CD4-positive, alpha-beta T cell treated with Interleukin-4 for 4 hours (primary cell): ENCODE results near the gene GRIN1.
"Not testable (repeated sequence)": the region's sequence is repeated elsewhere in the genome, so short reads cannot be mapped to it uniquely, and the experiment has no call there.

Experiments
- DNase-seq: peaks from one replicate; pipeline ENCODE4 v3.0.0-alpha.2; 2020

GRIN1 gene

DNA sequence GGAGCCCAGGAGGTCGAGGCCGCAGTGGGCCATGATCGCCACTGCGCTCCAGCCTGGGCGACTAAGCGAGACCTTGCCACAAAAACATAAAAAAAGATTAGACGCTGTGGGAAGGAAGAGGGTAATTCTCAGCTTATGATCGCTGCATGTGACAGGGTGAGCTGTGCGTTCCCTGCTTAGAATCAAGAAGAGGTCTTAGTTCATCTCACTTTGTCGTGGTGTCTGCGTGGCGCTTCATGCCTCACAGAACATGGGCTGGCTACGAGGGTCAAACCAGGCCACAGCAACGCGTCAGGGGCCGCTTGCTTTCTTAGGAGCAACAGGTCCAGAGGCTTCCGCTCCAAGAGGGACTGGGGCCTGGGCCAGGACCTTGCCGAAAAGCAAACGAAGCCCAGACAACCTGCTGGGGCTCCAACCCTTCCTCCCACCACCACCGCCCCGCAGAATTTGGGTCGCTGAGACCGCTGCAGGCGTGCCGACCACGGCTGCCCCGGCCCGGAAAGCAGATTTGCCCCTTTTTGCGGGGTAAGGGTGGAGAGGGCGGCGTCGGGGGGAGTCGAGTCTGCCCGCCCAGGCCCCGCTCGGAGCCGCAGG is 10.0 kb upstream of the GRIN1 start:
- DNase-seq: no peak

DNA sequence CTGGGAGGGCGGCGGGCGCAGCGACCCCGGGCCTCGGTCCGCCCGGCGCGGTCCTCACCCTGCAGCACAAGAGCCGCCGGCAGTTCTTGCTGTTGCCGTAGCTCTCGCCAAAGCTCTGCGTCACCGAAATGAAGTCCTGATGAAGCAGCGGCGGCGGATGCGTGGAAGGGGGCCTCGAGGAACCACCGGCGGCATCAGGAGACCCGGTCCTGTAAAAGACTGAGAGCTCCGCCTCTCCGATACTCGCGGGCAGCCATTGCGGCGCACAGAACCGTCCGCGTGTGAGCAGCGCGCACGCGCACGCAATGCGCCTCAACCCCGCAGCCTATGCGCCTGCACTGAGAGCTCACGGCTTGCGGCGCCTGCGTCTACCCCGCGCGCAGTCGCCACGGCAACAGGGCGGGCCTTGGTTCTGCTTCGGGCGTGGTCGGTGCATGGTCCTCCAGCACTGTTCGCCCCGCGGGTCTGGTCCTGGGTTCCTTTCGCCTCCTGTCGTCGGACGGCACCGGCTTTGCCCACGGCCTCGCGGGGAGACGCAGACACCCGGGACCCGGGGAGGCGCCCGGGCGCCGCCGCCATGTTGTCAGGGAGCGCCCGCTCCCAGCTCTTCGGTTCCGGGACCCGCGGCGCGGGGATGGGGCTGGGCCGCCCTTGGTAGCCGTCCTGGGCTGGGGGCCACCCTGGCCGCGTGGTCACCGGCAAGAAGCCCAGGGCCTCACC is 9.3 kb upstream of the GRIN1 start:
- peak; percentile 90 for DNase-seq

DNA sequence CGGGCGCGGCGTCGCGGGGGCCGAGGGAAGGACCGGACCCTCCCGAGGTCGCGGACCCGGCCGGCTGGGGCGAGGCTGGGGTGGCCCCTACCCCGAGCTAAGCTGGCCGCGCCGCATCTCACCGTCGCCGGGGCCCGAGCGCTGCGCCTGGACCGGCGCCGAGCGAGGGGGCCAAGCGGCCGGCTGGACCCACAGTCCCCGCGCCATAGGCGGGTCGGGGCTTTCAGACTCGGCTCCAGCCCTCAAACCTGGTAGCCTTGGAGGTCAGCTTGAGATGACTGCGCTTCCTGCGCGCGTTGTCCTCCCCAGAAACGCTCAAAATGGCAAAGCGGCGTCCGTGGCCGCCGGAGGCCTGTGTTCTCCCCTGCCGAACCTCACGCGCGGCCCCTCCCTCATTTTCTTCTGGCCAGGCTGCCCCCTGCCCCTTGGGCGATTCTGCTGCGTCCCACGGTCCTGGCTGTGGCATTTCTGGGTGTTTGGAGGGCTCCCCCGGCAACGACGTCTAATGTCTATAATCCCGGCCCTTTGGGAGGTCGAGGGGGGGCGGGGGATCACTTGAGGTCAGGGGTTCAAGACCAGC is 8.7 kb upstream of the GRIN1 start:
- no peak for DNase-seq

- no peak for DNase-seq
Measured at GRCh38 chr9:137134191-137134590, 4.8 kb upstream of the GRIN1 start.

GRCh38 chr9:137135154-137135553 is 3.8 kb upstream of the GRIN1 start:
- DNase-seq: not testable (repeated sequence)

DNA sequence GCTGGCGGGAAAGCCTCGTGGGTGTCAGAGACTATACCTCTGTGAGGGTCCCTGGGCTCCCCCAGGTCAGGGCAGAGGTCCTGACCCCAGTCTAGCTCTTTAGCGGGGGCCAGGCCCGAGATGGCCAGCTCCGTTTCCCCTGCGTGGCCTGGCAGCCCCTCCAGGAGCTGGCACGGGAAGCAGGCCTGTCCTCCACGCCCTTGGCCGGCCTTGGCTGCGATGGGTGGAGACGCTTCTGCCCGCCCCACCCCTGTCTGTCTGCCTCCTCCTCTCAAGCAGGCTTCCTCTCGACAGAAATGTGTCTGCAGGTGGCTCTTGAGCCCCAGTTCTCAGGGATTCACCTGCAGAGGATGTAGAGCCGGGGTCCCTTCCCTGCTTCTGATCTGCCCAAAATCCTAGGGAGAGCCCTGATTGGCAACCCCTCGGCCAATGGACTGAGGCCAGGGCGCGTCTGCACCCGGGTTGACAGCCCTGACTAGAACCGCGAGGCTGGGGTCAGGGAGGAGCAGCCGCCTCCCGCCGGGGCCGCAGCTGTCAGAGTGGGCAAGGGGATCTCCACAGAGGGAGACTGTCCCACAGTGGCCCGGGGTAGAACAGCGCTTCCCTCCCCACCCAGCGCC is 2.6 kb upstream of the GRIN1 start:
- DNase-seq: no peak

DNA sequence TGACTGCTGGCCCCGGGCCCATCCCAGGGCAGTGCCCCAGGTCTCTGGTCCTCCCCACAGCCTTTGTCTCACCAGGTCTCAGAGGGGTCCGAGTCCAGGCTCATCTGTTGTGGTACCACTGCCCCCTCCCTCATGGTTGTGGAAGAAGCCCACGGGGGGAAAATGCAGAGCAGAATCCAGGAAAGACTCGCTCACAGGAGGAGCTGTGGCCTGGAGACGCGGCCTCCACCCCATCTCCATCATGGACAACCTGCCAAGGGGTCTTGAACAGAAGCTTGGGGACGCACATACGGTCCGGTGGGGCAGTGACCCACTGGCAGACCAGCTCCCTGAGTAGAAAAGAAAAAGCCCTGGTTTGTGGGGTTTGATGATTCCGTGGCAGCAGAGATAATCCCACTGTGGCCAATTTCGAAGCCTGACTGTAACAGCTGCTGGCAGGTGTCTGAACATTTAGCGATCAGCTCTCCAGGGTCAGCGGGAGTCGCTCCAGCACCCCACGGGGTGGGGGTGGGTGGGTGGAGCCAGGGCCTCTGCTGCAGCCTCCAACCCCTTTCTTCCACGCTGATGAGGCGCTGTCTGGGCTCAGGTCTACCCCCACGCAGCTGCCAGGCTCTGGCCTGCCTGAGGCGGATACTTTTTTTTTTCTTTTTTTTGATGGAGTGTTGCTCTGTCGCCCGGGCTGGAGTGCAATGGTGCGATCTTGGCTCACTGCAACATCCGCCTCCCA is 1.9 kb upstream of the GRIN1 start:
- no peak for DNase-seq

GRCh38 chr9:137138058-137138721 is 764 bp upstream of the GRIN1 start:
- no peak for DNase-seq

DNA sequence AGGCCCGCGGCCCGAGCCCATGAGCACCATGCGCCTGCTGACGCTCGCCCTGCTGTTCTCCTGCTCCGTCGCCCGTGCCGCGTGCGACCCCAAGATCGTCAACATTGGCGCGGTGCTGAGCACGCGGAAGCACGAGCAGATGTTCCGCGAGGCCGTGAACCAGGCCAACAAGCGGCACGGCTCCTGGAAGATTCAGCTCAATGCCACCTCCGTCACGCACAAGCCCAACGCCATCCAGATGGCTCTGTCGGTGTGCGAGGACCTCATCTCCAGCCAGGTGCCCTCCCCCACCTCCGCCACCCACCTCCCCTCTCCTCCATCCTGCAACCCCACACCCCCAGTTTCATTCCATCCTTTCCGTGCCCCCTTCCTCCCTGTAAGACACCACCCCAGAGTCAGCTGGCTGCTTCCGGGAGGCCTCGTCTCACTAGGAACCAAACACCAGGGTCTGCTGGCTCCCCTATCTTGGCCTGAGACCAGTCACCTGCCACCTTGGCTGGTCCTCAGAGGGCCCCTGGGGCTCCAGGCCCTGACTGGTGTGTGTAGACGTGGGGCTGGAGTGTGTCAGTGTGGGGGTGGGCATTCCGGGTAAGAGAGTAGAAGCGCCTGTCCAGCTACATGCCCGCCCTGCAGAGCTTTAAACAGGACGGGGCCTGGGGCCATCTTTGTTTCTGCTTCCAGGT is 655 bp downstream of the GRIN1 start:
- DNase-seq: no peak

DNA sequence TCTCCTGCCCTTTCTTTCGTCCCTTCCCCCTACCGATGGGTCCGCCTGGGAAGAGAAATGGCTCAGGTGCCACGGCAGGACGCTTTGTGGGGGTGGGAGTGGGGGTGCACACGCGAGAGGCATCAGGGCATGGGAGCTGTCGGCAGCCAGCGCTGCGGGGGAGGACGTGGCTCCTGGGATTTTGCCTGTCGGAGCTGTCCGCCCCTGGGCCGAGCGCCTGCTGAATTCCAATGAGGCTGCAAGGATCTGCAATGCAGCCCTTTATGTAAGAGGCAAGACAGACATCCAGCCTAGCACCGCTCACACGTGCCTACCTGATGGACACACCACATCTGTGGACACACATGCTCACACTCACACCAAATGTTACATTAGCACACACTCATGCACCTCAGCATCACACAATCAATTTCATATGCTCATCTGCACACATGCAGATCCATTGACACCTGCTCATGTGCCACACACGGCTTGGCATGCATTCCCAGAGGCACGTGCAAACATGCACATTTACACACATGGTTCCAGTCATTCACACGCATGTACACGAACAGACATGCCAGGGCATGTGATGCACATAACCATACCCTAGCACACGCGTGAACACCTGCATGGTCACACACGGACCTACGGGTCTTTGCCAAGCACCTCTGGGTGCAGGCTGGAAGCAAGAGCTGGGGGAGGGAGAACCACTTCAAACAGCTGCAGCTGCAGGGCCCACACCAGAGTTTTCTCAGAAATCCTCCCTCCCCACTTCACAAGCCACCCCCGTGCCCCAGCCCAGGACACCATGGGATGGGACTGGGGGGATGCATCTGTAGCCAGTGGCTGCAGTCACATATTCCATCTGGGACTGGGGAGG is 1.4 kb downstream of the GRIN1 start:
- no peak for DNase-seq

DNA sequence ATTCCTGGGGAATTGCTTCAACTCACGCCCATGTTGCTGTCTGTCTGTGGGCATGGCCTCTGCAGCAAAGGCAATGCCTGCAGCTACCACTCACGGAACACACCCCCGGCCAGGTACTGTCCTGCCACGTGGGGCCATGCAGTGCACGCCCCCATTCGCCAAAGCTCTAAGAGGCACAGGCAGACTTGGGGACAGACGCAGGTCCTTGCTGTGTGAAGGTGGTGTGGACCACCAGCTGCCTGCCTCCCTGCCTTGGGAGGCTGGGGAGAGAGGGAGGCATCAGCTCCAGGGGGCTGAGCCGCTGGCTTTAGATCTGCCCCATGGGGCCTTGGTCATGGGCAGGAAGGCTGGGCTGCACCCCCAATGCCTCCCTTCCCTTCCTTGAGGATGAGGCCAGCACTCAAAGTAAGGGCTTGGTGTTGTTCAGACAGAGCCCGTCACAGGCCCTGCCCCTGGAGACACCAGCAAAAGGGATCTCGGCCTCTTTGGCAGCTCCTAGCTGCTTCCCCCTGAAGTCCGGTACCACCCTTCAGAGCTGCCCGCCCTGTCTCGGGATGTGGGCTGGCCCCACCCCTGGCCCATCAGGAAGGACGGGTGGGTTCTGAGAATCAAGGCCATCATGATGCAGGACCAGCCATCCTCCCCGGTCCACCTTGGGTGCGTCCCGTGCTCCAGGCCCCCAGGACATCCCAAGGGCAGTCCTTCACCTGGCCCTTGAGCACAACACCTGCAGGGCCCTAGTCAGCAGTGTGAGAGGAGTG is 2.3 kb downstream of the GRIN1 start:
- no peak for DNase-seq

DNA sequence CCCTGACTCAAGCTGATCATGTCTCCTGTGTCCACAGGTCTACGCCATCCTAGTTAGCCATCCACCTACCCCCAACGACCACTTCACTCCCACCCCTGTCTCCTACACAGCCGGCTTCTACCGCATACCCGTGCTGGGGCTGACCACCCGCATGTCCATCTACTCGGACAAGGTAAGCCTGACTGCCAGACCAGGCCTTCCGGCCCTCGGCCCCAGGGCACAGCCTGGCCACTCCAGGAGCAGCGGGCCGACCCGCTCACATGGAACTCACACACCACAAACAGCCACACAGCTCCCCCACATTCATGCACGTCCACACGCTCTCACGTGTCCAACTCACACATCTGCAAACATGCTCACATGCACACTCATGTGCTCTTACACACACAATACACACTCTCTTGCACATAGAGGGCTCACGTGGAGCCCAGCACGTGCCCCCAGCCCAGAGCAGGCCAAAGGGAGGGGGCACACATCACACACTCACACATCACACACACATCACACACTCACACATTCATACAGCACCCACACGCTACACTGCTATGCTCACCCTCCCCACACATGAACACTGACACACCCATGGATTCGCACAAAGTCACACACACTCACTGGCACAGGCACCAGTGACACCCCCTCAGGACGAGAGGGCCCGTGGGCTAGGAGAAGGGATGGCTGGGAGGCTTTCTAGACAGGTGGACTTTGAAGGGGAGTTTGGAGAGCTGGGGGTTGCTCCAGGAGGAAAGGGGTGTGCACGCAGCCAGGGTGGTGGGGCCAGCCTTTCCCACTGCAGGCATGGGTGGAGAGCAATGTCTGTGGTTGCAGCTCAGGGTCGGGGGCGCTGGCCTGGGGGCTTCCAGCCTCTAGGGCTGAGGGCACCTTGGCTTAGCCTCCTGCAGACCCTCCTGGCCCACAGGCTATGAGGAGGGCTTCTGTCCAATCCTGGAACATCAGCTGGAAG is 3.3 kb downstream of the GRIN1 start:
- DNase-seq: no peak

DNA sequence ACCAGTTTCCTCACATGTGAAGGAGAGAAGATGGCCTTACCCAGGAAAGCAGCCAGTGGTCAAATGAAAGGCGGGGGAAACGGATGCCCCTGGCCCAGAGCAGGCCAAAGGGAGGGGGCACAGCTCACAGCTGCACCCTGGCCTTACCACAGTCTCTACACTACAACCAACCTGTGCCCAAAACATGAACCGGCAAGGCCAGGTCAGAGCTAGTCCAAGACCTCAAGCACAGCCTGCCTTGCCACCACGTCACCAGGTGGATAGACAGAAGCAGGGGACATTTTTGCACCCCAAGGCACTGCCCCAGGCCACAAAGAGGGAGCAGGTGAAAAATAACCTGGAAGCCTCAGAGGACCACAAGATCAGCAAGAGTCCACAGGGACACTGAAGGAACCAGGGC is 4.5 kb downstream of the GRIN1 start:
- DNase-seq: no peak

- no peak for DNase-seq
Measured at GRCh38 chr9:137145731-137146526, 7.0 kb downstream of the GRIN1 start.

DNA sequence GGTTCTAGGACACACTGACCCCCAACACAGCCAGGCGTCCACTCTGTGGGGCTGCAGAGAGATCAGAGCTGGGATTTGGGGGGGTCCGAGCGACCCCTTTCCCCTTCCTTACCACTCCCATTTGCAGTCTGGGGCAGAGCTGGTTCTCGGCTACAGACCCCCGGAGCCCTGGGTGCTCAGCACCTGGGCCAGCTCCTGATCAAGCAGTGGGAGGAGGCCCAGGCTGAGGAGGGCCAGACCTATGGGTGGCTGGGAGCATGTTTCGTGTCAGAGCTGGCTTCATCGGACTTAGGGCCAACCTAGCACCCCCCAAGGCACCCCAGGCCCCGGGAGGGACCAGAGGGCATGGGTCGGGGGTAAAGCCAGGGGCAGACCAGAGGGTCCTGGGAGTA is 7.6 kb downstream of the GRIN1 start:
- DNase-seq: no peak

DNA sequence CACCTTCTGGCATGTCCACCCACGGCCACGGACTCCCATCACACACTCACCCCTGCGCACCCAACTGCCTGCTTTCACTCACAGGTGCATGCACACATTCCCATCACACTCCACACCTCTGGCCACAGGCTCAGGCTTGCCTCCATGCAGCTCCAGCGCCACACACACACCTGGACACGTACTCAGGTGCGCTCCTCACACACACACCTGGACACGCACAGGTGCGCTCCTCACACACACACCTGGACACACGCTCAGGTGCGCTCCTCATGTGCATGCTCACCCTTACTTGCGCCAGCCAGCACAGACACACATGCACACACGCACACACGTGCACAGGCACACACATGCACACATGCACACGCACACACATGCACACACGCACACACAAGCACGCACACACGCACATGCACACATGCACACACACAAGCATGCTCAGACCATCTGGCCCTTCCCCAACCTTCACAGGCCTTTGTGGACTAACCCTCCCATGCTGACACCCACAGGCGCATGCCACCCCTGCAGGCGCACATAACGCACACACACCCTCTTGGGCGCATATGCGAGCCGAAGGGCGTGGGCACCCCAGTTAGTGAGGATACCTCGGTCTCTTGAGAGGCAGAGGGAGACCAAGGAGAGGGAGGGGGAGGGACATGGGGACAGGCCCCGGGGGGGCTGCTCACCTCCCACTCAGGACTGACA is 8.3 kb downstream of the GRIN1 start:
- DNase-seq: no peak

DNA sequence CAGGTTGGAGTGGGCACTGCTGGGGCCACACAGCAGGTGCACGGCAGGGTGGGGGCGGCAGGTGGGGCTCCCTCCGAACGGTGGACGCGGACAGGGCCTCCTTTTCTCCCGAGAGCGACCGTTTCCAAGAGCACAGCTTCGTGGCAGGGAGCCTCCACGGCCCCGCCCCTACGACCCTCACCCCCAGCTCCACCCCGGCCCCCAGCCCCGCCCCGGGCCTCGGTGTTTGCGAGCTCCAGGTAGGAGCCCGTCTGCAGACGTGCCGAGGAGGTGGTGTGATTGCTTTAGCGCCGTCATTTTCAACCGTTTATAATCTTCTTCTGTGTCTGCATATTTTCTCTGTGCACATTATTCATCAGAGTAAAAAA is 8.8 kb downstream of the GRIN1 start:
- DNase-seq: no peak

DNA sequence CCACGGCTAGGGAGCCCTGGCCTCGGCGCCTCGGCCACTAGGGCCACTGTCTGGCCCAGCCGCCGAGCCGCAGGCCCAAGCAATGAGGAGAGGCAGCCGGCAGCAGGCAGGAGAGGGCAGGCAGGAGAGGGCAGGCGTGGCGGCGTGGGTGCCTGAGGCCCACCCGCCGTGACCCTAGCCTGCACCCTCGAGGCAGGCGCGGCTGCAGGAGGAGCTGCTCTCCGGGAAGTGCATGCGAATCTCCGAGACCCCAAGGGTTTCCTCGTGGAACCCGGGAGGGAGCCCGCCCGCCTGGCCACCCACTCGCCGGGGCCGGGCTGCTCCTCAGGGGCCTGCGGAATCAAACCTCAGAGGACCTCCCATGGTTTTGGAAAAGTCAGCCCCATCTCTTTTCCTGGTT is 9.3 kb downstream of the GRIN1 start:
- no peak for DNase-seq
